ENCODE results near the gene PDE4B.
A peak's percentile ranks its signal among the peaks of the same experiment; 100 is the strongest.

The PDE4B gene

DNA sequence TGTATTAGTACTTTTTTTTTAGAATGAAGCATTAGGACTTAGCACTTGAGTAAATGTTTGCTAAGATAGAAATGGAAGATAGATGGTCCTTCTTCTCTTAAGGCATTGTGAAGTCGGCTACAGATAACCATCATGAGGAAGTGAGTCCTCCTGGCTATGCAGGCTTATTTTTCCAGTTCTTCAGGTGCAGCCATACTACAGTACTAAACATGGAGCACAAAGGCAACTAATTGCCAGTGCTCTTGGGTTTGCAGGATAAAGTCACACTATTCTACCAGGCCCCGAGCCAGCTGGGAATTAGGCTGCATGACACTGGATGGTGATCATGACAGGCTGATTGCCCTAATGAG is 543.9 kb downstream of the PDE4B start:
- no peak for DNase-seq (ENCODE audit: low spot score)

DNA sequence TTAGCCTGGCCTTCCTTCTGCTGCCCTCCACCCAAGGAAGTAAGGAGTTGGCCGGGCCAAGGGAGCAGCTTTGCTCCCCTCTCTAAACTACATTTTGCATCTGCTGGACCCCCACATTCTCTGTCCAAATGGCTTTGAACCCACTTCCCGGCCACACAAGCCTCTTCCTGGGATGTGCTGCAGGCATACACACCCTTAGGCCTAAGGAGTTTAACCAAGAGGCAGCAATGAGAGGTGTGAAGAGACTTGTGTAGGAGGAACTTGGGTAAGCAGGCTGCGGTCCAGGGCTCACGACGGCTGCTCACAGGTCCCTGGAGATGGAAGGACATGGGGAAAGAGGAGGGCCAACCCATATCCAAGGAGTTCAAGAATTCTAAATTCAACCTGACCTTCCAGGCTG is 544.6 kb downstream of the PDE4B start:
- no peak for DNase-seq (ENCODE audit: low spot score)

DNA sequence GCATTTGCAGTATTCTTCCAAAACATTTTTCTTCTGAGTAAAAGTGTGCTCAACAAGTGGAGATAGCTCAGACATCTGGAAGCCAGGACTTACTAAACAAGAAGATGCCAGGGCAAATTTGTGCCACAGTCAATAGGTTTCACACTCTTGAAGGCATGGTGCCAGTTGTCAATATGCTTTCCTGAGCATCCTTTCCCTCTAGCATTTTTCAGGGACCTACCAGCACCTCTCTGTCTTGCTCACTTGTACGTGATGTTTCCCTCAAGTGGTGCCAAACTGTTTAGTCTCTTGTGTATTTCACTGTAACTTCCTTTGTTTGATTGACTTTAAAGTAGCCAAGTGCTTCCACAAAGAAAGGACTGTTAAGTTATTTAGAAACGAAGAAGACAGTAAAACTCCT is 547.2 kb downstream of the PDE4B start:
- no peak for DNase-seq (ENCODE audit: low spot score)

DNA sequence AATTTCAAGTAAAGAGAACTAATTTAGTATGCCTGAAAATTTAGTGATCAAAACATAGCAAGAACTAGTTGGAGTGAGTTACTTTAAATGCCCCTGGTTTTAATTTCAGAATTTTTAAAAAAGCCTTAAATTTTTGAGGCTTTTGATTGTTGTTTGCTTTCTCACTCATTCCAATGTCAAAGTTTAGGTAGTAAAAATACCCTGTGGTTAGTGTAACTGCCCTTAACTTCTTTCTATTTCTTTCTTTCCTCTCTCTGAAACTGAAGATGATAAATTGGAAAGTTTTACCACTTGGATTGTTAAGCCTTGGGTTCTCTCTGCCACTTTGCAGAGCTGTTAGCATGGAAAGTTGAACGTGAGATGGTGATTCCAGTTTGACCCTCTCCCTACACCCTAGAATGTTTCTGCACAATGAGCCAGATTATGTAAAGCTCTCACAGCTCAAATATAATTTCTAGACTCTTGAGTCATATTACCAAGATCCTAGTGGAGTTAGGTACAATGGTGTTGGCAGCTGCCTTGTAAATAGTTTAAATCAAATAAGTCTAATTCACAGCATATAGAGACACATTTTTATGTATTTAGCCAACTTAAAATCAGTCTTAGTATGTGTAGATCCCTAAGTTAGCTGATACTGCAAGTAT is 548.9 kb downstream of the PDE4B start:
- no peak for DNase-seq (ENCODE audit: low spot score)

DNA sequence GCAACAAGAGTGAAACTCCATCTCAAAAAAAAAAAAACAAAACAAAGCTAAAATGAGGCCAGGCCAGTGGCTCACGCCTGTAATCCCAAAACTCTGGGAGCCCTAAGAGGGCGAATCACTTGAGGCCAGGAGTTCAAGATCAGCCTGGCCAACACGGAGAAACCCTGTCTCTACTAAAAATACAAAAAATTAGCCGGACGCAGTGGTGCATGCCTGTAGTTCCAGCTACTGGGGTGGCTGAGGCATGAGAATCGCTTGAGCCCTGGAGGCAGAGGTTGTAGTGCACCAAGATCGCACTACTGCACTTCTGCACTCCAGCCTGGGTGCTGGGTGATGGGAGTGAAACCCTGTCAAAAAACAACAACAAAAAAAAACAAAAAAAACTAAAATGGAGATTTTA is 550.0 kb downstream of the PDE4B start:
- DNase-seq (ENCODE audit: low spot score), result no peak

DNA sequence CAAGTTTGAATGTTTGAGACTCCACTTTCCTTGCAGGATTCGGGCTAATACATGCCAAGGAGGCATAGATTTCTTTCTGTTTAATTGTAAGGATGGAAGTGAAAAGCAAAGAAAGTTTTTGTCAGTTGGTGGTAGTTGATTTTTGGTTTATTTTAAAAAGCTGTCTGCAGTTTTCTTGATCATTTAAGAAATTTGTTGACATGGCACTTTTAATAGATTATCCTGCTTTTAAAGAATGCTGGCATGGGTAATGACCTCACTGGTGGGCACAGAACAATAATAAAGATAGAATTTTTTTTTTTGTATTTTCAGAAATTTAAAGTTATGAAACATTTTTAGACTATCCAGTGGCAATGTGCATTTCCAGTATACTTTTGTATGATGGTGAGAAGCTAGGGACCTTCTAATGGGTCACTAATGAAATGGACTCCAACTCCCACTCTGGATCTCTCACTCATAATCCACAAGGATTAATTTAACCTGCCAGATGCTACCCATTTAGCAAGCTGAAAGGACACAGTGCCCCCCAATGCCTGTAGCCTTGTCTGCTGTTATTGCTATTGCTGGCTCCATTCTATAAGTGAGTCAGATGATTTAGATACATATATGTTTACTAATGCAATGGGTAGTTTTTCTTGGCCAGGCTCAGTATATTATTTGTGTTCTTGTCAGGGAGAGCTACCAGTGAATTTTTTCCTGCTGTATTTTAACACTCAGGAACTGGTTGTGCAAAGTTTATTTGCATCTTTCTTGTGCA is 551.1 kb downstream of the PDE4B start:
- DNase-seq (ENCODE audit: low spot score), result no peak

DNA sequence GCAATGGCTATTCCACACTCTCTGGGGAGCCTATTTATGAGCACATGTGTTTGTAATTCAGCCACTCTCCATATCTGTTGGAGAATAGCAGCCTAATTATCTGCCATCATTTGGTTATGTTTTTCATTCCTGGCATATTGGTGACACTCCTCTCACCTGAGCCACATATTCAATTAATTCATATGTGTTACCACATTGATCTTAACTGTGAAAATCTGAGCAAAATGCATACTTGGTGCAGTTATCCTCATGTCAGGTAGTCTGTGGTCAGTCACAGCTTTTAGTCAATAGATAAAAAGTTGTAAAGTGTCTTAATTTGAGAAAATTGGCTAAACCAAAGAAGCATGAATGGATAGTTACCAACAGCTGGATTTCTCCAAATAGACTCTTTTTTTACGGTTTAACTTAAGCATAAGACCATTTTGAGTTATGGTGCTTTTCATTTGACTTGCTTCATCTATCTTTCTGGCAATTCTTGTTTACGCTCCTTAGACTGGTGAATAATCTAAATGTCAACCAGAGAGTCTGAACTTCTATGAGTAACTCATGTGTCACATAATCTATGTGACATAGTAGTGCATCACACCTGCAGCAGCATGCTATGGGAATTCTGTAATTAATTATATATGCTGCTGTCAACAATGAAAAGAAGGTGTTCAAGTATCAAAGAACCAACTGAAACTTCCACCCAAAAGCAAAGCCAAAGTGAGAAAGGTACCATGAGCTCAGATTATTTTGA is 553.5 kb downstream of the PDE4B start:
- DNase-seq (ENCODE audit: low spot score), result peak; percentile 53

DNA sequence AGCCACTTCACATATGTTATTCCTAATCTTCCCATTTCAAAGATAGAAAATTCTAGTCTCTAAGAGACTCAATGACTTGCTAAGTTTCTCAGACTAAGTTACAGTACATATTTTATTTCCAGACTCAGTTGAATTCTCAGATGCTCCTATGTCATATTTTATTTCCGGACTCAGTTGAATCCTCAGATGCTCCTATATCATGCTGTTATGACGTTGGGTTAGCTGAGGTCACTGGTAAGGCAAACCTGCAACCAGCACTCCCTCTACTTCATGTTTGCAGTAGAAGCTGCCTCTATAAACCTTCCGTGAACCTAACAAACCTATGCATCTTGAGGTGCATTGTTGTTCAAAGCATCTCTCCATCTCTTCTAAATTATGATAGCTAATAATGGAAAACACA is 554.2 kb downstream of the PDE4B start:
- no peak for DNase-seq (ENCODE audit: low spot score)

DNA sequence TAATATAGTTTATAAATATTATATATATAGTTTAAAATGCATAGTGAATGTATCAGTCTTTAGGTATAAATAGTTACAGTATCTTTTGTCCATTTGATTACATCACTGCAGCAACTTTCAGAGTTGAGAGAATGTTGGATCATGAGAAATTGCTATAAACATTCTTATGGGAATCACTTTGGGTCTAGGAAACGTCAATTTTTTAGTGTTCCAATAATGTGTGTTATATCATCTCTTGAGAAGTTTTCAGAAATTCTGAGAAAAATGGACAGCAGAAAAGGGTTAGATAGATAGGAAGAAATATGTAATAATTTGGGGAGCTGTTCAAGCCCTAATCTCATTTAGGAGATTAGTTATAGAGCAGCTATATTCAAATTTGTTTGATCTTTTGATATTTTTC is 556.1 kb downstream of the PDE4B start:
- DNase-seq (ENCODE audit: low spot score), result no peak

DNA sequence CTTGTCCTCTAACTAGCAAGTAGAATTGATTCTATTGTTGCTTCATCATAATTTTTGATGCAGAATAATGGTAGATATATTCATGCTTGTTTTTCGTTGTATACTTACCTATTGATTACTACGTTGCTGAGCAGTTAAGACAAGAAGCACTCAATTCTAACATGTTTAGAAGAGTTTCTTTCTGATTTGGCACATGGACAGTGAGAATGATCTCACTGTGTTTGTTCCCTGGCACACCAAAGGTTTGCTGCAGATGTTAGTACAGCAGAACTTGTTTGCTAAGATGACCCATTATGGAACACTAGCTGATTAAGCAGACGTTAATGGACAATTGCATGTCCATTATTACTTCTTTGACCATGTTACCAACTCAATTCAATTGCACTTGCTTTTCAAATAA is 556.5 kb downstream of the PDE4B start:
- no peak for DNase-seq (ENCODE audit: low spot score)

DNA sequence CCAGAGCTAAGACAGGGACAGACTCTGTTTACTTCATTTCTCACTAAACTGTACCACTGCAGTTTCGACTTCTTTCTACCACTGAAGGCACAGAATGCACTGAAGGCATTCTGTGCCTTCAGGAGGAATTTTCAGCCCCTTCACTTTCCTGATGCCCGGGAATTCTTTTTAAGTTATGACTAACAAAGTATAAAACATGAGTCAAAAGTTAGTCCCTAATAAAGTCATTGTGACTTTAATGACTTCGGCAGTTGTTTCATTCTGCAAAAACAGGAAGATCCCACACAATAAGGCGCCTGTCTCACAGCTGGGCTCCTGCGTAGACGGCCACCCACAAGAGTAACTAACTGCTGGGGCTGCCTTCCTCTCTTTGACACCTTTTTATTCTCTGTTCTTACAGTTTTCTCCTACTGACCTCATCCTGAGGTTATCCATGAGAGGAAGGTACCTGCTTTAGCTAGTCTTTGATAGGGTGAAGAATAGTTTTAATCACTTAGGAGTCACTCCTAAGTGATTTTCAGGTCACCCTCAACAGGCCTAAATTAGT is 557.4 kb downstream of the PDE4B start:
- peak; percentile 59 for DNase-seq (ENCODE audit: low spot score)

DNA sequence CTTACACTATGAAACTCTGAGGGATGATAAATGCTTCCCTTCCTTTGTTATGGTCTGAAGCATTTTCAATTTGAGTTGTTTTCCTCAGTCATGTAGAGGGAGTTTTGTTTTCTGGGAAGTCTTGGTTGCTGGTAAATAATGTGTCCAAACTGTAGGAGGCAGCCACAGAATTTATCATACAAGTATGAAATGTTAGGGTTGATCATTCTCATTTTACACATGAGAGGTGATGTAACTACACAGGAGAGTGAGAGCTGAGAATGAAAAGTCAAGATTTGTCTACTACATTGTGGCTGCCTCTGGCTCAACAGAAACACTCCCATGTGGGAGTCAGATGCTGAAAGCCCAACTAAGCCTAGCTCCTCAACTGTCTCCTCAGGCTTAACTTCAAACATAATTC is 558.8 kb downstream of the PDE4B start:
- DNase-seq (ENCODE audit: low spot score), result peak; percentile 42

DNA sequence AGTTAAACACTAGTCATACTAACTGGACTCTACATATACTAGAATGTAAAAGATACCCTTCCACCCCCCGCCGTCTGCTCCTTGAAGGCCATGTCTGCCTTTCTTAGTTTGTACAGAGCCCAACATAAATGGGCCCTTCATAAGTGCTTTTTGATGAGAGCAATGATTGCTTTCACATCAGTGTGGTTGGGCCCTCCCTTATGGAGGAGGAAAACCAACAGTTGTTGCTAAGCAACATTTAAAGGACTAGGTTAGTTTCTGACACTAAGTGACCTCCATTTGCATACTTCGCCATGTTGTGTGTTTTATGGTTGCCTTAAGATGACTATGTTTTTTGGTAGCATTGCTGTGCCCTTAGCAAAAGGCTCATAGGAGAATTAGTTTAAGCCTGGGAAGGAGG is 559.2 kb downstream of the PDE4B start:
- peak; percentile 81 for DNase-seq (ENCODE audit: low spot score)

DNA sequence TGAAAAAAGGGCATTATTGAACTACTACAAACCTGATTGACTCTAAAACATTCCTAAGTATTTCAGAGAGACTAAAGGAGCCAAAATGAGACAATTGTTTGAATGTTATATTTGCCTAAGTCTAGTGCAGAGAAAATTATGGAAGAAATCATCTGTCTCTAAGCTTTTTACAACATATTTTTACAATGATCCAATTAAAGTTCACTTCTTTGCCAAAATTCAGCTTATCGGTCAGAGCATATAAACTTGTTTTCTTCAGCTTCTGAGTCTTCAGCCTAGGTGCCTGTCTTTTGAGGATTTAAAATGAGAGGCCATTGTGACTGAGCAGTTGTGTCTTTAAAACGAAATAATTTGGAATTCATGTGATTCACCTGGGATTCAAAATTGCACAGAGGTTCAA is 560.1 kb downstream of the PDE4B start:
- DNase-seq (ENCODE audit: low spot score), result no peak

DNA sequence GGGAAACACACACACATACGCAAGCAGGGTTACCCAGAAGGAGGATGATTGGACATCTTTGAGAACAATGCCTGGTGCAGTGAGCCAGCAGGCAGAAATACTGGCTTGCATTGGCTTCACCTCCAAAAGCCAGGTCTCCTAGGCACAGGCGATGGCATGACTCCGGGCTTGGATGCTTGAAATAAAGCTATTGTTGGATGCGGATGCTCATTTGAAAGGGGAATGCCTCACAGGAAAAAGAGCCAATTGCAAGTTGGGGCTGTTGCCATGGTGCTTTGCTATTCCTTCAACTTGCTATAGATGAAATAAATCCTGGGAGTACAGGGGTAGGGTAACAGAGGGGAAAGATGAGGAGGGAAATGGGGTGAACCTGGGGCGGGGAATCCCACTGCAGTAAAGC is 560.6 kb downstream of the PDE4B start:
- no peak for DNase-seq (ENCODE audit: low spot score)

DNA sequence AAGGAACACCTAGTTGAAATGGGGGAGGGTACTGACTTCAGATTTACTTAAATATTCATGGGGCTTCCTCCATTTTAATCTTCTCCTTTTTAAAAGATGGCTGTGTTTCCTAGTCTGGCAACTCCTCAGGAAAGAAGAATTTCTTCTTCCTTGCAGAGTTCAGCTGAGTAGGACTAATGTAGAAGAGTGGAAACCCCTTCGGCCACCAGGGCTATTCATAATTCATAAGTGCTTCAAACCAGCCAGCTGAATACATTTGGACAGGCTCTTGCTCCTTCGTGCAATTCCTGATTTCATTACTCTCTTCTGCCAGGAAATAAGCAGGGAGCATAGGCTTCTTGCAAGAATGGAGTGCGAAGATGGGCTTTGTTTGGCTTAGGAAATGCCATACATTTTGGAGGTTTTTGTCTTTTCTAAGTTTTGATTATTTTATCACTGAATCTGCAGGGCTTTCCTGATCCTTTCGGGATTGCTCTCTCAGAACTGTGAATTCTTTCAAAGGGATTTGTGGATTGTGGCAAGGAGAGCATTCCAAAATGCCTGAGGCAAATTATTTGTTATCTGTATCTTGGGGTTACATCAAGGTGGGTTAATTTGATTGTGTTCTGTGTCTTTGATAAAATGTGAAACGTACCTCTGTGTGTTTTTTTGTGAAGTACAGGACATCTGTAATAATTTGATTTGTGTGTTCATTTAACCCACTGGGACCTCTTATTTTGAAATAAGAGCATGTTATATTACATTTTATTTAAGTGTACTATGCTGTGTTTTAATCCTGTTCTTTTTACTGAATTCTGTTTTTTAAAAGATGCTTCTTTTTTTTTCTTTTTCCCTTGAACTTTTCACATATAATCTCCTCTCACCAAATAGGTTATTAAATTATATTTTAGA is 561.9 kb downstream of the PDE4B start:
- DNase-seq (ENCODE audit: low spot score), result no peak

DNA sequence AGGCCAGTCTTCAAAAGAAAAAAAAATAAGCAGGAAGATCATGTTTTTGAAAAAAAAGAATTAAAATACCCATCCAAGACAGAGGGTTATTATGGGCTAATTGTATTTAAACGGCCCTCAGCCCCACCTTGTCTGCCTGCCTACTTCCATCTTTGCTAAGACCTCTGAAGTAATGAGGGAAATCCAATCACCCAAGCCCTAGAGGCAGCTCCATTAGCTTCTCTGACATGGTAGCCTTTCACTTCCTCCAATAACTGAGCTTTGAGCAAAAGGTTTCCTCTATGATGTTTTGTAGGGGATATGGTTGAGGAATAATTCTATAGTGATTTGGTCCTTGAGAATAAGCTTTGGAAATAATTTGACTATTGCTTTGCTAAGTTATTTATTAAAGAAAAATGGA is 563.1 kb downstream of the PDE4B start:
- no peak for DNase-seq (ENCODE audit: low spot score)

DNA sequence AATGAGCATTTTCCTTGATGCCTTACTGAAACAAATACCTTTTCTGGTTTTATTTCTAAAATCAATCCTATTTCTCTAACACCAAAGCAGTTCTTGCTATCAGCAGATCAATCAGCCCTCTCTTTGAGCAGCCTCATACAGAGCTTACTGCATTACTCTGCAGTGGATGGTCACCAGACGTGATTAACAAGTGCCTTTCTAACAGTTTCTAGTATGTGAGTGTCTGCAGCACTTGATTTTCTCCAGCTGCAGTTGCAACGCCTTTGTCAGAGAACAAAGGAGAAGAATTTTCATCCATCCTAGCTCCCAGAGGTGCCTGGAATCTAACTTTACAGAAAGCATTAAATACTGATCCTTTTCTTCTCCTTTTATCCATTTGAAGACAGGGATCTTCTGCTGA is 563.9 kb downstream of the PDE4B start:
- no peak for DNase-seq (ENCODE audit: low spot score)

DNA sequence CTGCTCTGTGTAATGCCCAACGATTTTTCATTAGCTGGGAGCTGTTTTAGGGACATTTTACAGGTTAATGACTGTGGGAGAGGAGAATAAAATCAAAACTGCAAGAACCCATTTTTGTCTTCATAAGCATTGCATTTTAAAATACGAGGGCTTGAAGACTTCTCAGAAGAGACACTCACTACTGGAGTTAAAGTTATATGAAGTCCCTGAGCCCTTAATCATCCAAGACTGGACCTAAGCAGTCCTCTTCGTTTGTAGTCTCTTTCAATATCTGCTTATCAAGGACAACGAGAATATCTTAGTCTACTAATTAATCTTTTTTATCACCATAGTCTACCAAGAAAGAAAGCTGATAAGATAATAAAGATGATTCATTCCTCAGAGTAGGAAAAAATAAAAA is 564.3 kb downstream of the PDE4B start:
- DNase-seq (ENCODE audit: low spot score), result no peak

DNA sequence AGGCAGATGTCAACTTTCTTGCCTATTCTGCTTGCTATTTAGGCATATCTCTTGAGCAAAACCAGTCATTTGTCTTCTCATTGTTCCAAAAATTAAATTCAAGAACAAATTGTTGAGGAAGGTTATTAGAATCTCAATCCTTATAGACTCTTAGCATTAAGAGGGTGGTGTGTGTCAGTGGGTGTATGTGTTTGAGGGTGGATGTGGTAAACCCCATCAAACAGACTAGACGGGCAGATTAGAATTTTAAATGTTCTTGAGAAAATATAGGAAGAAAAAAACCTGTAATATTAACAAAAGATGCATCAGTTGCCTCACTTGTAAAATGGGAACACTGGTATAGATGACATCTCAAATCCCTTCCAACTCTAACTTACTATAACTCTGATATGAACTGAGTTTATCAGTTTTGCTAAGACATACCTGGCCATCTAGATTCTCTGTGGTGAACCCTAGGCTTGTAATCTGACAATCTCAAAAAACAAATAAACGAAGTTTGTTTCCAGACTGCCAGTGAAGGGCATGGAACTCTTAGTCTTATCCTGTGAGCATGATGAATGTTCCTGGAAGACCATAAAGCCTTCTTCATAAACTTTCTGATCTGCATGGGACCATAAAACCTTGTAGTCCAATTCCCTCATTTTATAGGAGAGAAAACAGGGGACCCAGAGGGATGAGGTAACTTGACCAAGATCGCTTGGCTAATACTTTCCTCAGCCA is 564.9 kb downstream of the PDE4B start:
- peak; percentile 54 for DNase-seq (ENCODE audit: low spot score)

DNA sequence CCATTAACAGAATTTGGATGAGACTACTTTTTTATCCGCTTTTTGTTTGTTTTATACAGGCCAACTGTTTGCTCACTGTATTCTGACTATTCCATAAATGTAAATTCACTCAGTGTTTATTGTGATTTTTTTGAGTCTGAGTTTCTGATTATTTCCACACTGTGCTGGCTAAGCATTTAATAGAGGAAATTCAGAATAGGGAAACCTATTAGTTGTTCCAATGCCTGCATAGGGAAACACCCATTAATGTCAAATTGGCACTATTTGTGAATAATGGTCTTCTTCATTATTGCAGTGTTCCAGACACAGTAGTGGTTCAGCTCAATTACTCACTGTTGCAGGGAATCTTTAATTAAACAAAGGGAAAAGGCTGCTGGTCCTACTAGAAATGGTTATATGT is 566.6 kb downstream of the PDE4B start:
- no peak for DNase-seq (ENCODE audit: low spot score)

Measured in CD4-positive, alpha-beta T cell treated with Interleukin-2 at 100 ng/mL for 4 hours (primary cell).